ENCODE data around the gene AIDA. TPM values are rescaled to one million over a fixed set of nuclear protein-coding genes. Genes with fewer than 3 reads are reported as not detected.

Gene AIDA
- total and polyA plus RNA-seq, 2 donors from 2014 or later = 41.4 to 73.7 TPM

GRCh38 chr1:222642468-222642867, 69.8 kb downstream of the AIDA start:
- TF ChIP-seq CTCF (IDR thresholded peaks at IDR 0.05; ENCODE audit: borderline replicate concordance, extremely low read depth, insufficient read depth) = no peak
- H3K4me1 ChIP-seq (ENCODE audit: control insufficient read depth in 2 of 3, insufficient read depth in 2 of 3, low read depth in 1 of 3, low read length in 3 of 3) = peaks cover 0 to 13% (median 4%) of the 10 kb centered on the region in 3 donors
- FAIRE-seq = no peak
- H3K27ac ChIP-seq (ENCODE audit: low read depth in 2 of 2, low read length in 2 of 2) = no peak overlapping the region
- no peak for DNase-seq
- no peaks in the 10 kb centered on the region for H3K9me3 ChIP-seq (ENCODE audit: control insufficient read depth in 2 of 3, insufficient read depth in 1 of 3, low read length in 3 of 3)
- H3K27me3 ChIP-seq (ENCODE audit: control insufficient read depth, insufficient read depth, low read length) = no peaks in the 10 kb centered on the region
- no peak overlapping the region for H3K4me3 ChIP-seq (ENCODE audit: low read length in 3 of 3)
- H3K36me3 ChIP-seq (ENCODE audit: control insufficient read depth in 2 of 3, insufficient read depth in 3 of 3, low read length in 3 of 3) = peaks cover 0 to 2% (median 0%) of the 10 kb centered on the region in 3 donors
- no peak overlapping the region for H3K9ac ChIP-seq (ENCODE audit: low read length in 3 of 3)
- intact Hi-C loops (cut with DNase I) = no loop called here

- H3K4me1 ChIP-seq (ENCODE audit: control insufficient read depth in 2 of 3, insufficient read depth in 2 of 3, low read depth in 1 of 3, low read length in 3 of 3) = peaks cover 0 to 13% (median 4%) of the 10 kb centered on the region in 3 donors
- H3K9me3 ChIP-seq (ENCODE audit: control insufficient read depth in 2 of 3, insufficient read depth in 1 of 3, low read length in 3 of 3) = no peaks in the 10 kb centered on the region
- no peak overlapping the region for H3K9ac ChIP-seq (ENCODE audit: low read length in 3 of 3)
- peaks cover 0 to 2% (median 0%) of the 10 kb centered on the region in 3 donors for H3K36me3 ChIP-seq (ENCODE audit: control insufficient read depth in 2 of 3, insufficient read depth in 3 of 3, low read length in 3 of 3)
- H3K4me3 ChIP-seq (ENCODE audit: low read length in 3 of 3) = no peak overlapping the region
- no peak overlapping the region for H3K27ac ChIP-seq (ENCODE audit: low read depth in 2 of 2, low read length in 2 of 2)
- no peaks in the 10 kb centered on the region for H3K27me3 ChIP-seq (ENCODE audit: control insufficient read depth, insufficient read depth, low read length)
- no peak for TF ChIP-seq CTCF (IDR thresholded peaks at IDR 0.05; ENCODE audit: borderline replicate concordance, extremely low read depth, insufficient read depth)
- DNase-seq (no peak), FAIRE-seq (no peak)
- intact Hi-C loops (cut with DNase I) = no loop called here
These were observed 70.9 kb downstream of the AIDA start for GRCh38 chr1:222641269-222641948.

- intact Hi-C loops (cut with DNase I) = loop anchor here (5.0 kb wide), 1 partner anchor 172 kb away; no protein-coding TSS in a partner anchor
- Histone ChIP-seq H3K27ac (ENCODE audit: low read depth in 2 of 2, low read length in 2 of 2) (no peak overlapping the region), H3K27me3 (ENCODE audit: control insufficient read depth, insufficient read depth, low read length) (no peaks in the 10 kb centered on the region), H3K4me3 (ENCODE audit: low read length in 3 of 3) (no peak overlapping the region), H3K9me3 (ENCODE audit: control insufficient read depth in 2 of 3, insufficient read depth in 1 of 3, low read length in 3 of 3) (no peaks in the 10 kb centered on the region), H3K4me1 (ENCODE audit: control insufficient read depth in 2 of 3, insufficient read depth in 2 of 3, low read depth in 1 of 3, low read length in 3 of 3) (no peaks in the 10 kb centered on the region), H3K36me3 (ENCODE audit: control insufficient read depth in 2 of 3, insufficient read depth in 3 of 3, low read length in 3 of 3) (peaks cover 3 to 21% (median 13%) of the 10 kb centered on the region in 3 donors), H3K9ac (ENCODE audit: low read length in 3 of 3) (no peak overlapping the region)
- DNase-seq (peak in 4 of 5 donors; percentile 50 to 95 (median 82)), FAIRE-seq (peak; percentile 41)
- peak; percentile 81 for TF ChIP-seq CTCF (IDR thresholded peaks at IDR 0.05; ENCODE audit: borderline replicate concordance, extremely low read depth, insufficient read depth)
These were observed 77.9 kb downstream of the AIDA start for GRCh38 chr1:222634180-222635013.
